ENCODE measurements around the gene BHMT2.

Gene BHMT2

DNA sequence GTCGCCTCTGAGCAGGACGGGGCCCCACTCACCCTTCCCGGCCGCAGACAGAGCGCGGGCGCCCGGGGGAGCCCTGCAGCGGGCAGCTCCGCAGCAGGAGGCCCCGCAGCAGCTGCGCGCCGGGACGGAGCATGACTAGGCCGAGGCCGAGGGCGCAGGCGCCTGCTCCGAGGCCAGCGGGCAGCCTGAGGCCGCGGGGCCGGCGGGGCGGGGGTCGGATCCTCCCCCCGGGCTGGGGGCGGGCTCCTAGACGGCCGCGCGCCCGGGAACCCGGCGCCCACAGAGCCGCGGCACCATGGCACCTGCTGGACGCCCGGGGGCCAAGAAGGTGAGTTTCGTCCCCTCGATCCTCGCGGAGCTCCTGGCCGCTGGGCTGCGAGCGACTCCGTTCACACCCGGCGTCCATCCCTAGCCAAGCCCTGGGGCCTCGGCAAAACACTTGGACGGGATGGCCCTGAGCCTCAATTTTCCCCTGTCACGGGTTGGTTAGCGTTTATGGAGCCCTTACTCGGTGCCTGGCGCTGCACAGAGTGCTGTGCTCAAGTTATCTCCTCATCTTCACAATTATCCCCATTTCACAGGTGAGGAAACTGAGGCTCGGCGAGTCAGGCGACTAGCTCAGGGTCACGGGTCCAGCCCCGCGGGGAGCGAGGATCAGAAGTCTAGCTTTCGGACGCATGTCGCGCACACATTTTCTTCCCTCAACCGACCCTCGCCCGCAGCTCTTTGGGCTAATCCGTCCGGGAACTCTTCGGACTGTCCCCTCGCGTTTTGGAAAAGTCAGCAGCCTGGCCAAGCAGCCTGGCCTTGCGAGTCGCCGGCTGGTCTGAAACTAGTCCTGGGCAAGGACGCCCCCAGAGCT lies at the start of gene BHMT2, which contains the start of gene DMGDH:
Gene BHMT2, plus strand, starts transcription at position 280 of the 862 bp plus-strand sequence. Its CDS starts 16 bp downstream, at position 296.
Gene DMGDH, minus strand, starts transcription at position 187 of the 862 bp plus-strand sequence. Its CDS starts 54 bp downstream, at position 133.
- no peak for DNase-seq

DNA sequence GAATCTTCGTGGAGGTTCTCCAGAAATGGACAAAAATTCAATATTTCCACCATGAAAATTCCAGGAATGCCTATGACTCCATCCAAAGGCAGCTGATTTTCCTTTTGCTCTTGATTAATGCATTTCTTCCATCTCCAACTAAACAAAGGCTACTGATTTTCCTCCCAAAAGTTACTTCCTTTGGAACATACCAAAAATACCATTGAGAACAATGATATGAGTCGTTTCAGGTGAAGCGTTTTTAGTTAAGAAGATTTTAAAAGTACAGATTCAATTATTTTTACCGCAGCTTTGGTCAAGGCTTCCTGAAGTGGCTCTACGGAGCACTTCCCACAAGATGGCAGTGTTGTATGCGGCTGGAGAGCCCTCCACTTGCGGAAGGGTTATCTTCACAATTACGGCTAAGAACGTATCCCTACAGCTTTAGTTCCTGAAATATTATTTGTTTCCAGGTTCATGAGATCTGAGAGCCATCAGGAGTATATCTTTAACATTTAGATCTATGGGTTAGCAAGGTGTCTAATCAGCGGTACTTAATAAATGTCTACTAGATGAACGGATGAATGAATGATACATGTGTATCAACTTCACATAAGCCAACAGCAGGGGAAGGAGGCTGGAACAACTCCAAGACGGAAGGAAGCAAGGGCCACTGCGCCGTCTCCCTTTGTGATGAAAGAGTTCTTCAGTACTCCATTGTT lies 48.6 kb upstream of the BHMT2 start:
- DNase-seq: peak; percentile 66

DNA sequence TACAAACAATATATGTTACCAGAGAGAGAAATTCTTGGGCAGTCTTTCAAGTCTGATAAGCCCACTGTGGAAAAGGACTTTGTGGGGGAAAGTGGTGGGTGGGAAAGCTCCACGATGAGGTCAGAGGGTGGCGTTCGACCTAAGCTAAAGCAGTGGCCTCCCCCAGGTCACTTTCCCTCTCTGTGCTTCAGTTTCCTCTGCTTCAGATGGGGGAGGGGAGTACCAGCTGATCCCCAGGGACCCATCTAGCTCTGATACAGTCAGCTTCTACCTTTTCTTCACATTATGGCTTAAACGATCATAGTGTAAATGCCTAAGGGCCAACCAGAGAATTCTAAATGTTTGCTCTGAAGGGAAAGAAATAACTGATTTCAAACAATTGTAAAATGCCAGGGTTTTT lies 47.8 kb upstream of the BHMT2 start:
- DNase-seq: peak; percentile 54

- DNase-seq: no peak
Measured at GRCh38 chr5:79022771-79023170, 46.8 kb upstream of the BHMT2 start.

DNA sequence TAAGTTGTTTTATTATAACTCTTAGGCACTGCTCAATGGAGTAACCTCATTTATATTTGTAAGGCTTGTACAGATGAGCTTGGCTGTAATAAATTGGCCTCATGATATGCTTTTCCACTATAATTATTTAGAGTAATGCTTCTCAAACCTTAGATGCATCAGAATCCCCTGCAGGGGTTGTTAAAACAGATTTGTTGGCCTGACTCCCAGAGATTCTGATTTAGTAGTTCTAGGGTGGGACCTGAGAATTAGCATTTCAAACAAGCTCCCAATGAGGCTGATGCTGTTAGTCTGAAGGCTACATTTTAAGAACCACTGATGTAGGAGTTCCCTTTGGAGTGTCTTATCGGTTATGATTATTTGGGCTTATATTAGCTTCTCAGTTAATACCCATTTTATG lies 46.2 kb upstream of the BHMT2 start:
- DNase-seq: peak; percentile 18

- DNase-seq: no peak
Measured at GRCh38 chr5:79023947-79024346, 45.6 kb upstream of the BHMT2 start.

DNA sequence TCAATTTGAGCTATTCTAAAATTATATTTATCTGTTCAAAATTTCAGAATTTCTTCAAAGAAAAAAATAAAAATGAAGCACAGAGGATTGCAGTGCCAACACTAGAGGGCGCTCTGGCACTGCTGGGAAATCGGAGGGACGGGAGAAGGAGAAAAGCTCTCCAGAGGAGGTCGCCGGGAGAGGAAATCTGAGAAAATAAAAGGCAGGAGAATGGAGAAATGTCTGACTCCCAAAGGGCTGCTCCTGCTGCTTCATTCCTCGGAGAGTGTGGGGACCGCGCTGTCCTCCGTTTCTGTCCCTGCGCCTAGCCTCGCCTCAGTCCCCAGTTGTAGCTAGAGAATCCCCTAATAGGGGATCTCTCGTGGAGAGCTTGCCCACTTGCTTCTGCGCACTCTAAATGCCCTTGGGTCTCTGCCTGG lies 44.5 kb upstream of the BHMT2 start:
- DNase-seq: peak; percentile 74

DNA sequence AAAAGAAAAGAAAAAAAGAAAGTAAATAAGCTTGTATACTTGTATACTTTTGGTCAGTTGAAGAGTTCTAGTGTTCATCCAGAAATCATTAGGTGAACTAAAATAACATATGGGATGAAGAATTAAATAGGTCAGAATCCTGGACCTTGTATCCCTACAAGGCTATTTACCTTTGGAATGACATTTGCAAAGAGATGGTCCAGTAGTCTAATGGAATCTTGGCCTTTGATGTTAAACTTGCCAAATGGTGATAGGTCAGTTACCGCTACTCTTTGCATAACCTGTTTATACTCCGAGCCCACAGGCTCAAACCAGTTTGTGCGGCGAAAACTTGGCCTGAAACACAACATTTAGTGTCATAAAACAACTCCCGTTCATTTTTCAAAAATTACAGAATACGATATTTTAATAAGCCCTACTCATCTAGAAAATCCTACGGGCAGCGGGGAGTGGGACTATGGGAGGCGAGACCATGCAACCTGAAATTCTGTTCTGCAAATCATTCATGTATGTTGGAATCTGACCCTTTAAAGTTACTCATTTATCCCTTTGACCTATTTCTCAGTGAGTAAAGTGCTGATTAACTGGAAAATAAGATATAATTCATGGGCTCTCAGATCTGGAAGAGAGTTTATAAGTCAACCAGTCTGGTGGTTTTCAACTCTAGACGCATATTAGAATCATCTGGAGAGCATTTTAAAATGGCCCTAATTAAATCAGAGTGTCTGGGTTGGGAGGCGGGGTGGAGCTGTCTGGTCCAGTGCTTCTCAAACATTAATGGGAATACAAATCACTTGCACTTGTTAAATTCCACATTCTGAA lies 38.7 kb upstream of the BHMT2 start:
- no peak for DNase-seq

DNA sequence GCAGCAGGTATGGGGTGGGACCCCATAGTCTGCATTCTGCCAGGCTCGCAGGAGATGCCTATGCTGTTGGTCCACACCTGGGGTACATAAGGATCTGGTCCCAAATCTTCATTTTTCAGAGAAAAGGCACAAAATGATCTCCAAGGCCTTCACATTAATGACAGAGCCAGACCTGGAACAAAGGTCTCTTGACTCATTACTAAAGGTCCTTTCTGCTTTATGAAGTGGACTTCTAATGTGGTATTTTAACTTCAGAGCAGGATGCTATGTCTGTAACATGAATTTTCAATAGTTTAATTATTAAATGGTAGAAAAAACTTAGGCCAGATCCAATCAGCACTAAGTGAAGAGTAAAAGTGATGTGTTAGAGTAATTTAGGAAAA lies 38.1 kb upstream of the BHMT2 start:
- DNase-seq: no peak

DNA sequence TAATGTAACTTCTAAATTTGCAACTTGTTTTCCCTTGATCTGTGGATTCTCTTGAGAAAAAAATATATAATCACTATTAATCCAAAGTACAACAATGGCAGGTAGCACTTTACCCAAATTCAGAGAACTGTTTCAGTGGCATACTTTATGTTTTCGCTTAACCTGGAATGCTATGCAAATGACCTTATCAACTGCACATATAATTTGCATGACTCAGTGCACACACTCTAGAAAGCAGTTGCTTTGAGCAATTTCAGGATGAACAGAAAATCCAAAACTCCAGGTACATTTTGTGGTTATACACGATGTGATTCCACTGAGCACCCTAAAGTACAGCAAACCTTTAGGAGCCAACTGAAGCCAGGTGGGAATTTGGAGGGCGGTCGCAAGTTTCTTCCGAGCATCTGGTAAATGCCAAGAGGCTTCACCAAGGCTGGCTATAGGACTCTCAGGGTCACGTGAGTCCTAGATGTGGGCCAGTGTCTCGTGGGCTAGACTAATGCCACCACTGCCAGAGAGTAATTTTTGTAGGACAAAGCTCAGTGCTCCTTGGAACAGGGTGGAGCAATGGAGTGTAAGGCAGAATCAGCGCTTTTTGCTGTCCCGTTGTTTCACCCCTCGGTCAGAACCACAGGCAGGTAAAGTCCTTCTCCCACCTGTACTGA lies 37.4 kb upstream of the BHMT2 start:
- no peak for DNase-seq

DNA sequence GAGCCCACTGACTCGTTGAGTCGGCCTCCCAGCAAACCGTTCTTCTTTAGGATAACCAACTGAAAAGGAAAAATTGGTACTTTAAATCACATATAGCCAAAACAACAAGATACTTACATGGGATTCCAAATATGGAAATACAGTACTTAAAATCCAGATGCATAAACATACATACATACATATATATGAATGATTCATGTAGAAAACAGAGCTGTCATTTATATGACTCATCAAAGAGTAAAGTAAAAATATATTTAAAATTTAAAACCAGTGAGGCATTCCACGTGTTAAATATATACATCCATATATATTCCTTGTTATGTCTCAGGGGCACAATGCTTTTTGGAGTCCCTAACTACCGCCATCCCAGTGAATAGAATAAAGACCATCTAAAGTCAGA lies 36.8 kb upstream of the BHMT2 start:
- no peak for DNase-seq

- no peak for DNase-seq
Measured at GRCh38 chr5:79035237-79035636, 34.3 kb upstream of the BHMT2 start.

- DNase-seq: no peak
Measured at GRCh38 chr5:79036769-79037168, 32.8 kb upstream of the BHMT2 start.

- no peak for DNase-seq
Measured at GRCh38 chr5:79042188-79042587, 27.4 kb upstream of the BHMT2 start.

GRCh38 chr5:79047199-79047598 lies 22.4 kb upstream of the BHMT2 start:
- no peak for DNase-seq

DNA sequence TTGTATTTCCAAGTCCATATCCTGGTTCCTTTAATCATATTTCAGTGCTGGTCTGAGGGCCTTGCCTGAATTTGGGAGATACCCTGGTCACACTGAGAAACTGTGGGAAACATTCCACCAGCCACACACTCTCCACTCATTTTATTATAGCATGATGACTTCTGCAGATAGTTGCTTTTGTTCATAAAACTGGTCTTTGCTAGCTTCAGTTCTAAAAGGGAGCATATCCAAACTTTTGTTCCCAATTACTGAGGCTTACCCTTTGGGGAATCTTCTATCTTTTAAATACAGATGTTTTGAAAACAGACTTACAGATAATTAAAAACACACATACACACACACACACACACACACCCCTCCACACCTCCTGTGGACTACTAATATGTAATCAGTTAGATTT lies 21.1 kb upstream of the BHMT2 start:
- DNase-seq: no peak

DNA sequence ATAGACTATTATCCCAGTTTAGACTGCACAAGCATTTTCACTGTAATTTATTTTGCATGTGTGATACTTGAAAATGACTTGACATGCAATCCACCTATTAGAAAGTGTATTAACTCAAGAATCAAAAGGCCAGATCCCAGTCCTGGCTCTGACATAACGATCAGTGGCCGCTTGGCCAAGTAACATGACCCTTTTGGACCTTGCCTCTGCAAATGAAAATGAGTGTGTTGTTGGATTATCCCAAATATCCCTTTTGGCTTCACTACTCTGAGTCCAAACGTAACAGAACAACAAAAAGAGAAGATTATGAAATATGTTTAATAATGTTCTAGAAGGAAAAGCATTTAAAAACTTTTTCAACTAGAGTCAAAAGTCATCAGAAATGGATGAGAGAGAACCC lies 19.1 kb upstream of the BHMT2 start:
- no peak for DNase-seq

GRCh38 chr5:79053321-79053720 lies 16.2 kb upstream of the BHMT2 start:
- no peak for DNase-seq

GRCh38 chr5:79055017-79055416 lies 14.6 kb upstream of the BHMT2 start:
- no peak for DNase-seq

DNA sequence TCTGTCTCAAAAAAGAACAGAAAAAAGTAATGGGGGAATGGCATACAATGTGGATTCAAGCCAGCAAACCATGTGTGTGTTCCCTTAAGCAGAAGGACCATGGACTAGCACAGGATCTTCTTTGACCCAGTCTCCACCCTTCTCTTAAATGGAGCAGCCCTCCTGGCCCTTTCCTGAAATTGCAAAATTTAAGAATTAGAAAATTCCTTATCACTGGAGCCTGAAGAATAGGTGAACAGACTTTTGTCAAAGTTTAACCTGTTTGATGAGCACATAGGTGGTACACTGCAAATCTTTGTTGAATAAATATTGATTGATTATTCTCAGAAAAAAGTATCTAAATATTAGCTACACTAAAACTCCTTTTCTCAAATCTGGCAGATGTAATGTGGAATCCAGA lies 12.7 kb upstream of the BHMT2 start:
- no peak for DNase-seq

DNA sequence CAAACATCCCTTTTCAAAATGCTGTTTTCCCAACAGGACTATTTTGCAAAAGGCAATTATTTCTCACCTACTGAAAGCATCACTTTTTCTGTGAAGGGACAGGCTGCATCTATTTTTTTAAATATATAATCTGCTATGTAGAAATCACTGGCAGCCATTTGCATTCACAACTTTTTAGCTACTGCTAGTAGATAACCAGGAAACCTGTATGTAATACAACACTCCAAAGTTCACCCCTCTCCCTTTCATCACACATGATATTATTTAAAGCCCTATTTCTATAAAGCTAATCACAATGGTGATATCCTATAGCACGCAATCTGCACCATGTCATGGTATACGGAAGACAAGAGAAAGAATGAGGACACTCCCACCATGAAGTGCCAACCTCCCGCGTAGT lies 9.9 kb upstream of the BHMT2 start:
- DNase-seq: no peak

DNA sequence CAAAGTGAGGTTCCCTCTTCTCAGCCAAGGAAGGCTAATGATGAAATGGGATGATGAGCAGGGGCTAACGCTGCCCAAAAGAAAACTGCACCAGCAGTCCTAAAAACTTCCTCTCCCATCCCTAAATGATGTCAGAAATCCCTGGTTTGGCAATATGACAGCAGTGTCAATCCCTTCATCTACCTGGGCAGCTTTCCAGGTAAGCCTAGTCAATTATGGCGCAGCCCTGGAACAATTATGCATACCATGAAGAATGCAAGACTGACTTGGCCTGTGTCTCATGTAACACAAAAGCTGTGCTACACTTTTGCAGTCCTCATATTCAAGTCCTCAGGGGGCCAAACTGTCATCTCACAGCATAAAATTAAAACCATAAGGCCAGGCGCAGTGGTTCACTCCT lies 7.1 kb upstream of the BHMT2 start:
- DNase-seq: no peak

DNA sequence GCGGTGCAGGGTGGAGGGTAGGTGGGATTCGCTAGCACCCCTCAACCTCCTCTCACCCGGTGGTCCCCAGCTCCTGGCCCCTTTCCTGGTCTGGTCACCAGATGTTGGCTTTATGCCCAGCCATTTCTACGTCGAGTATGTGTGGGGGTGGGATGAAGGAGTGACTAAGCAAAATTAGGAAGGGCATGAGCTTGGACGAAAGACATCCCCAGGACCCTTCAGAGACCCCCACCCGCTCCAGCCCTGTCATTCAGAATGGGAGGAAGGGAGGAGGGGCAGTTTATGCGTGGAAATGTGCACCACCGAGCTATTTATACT lies 742 bp downstream of the BHMT2 start:
- no peak for DNase-seq

All from NCI-H146 (cell line).